ENCODE data around the gene LPP. TPM values are rescaled to one million over a fixed set of nuclear protein-coding genes. Genes with fewer than 3 reads are reported as not detected.

The LPP gene
- total RNA-seq, 1 experiment from 2014 or later = 54.0 TPM

- RAD21 ChIA-PET (ENCODE audit: low non-redundant PET in 1 of 2, low total read pairs in 2 of 2, uncharacterized antibody in 2 of 2, unreplicated experiment in 2 of 2) = no interaction called here
- H2AFZ ChIP-seq (ENCODE audit: low read depth, low read length, poor library complexity, severe bottlenecking) = no peak overlapping the region
- BruUV-seq (replicated peaks) = no TSS peak
- intact Hi-C loops (cut with micrococcal nuclease) = no loop called here
- no peak overlapping the region for H3K9ac ChIP-seq (ENCODE audit: low read length)
- no peaks in the 10 kb centered on the region for H3K9me3 ChIP-seq (ENCODE audit: control insufficient read depth in 1 of 2, insufficient read depth in 1 of 2, low read depth in 1 of 2, low read length in 2 of 2)
- H3K9me2 ChIP-seq (ENCODE audit: insufficient read depth) = no peaks in the 10 kb centered on the region
- no peaks in the 10 kb centered on the region for H4K20me1 ChIP-seq (ENCODE audit: insufficient read depth)
- TF ChIP-seq TCF7L2 (IDR thresholded peaks at IDR 0.05; ENCODE audit: borderline replicate concordance, extremely low read depth, insufficient read depth, insufficient read length) = no peak
- no peak for TF ChIP-seq SRF (IDR thresholded peaks at IDR 0.05; ENCODE audit: low read depth)
- TF ChIP-seq SIN3A (IDR thresholded peaks at IDR 0.05; ENCODE audit: low read depth) = no peak
- no peak for TF ChIP-seq EZH2phosphoT487 (IDR thresholded peaks at IDR 0.05; ENCODE audit: borderline replicate concordance)
- TF ChIP-seq, protein P1, sequence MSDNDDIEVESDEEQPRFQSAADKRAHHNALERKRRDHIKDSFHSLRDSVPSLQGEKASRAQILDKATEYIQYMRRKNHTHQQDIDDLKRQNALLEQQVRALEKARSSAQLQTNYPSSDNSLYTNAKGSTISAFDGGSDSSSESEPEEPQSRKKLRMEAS (IDR thresholded peaks at IDR 0.05) = no peak
- no peak for TF ChIP-seq YY1 (IDR thresholded peaks at IDR 0.05; ENCODE audit: extremely low read depth, insufficient replicate concordance, low read depth, low read length)
- no peak for TF ChIP-seq CEBPB (IDR thresholded peaks at IDR 0.05; ENCODE audit: low read depth)
- TF ChIP-seq RAD21 (IDR thresholded peaks at IDR 0.05; ENCODE audit: low read depth) = no peak
- no peak for TF ChIP-seq FOSL1 (IDR thresholded peaks at IDR 0.05; ENCODE audit: low read depth)
- no peak for TF ChIP-seq SP1 (IDR thresholded peaks at IDR 0.05; ENCODE audit: low read depth)
- no peak for TF ChIP-seq CTCF (IDR thresholded peaks at IDR 0.05 in 2 of 3, conservative IDR thresholded peaks at IDR 0.05 in 1 of 3; ENCODE audit: borderline replicate concordance in 1 of 3, insufficient read depth in 1 of 3, low read depth in 2 of 3, low read length in 2 of 3)
- TF ChIP-seq ATF3 (IDR thresholded peaks at IDR 0.05) = no peak
- no peak for TF ChIP-seq ZNF274 (IDR thresholded peaks at IDR 0.05; ENCODE audit: low read depth, low read length)
- TF ChIP-seq ELF1 (IDR thresholded peaks at IDR 0.05; ENCODE audit: borderline replicate concordance, low read depth) = no peak
- TF ChIP-seq, protein P2, sequence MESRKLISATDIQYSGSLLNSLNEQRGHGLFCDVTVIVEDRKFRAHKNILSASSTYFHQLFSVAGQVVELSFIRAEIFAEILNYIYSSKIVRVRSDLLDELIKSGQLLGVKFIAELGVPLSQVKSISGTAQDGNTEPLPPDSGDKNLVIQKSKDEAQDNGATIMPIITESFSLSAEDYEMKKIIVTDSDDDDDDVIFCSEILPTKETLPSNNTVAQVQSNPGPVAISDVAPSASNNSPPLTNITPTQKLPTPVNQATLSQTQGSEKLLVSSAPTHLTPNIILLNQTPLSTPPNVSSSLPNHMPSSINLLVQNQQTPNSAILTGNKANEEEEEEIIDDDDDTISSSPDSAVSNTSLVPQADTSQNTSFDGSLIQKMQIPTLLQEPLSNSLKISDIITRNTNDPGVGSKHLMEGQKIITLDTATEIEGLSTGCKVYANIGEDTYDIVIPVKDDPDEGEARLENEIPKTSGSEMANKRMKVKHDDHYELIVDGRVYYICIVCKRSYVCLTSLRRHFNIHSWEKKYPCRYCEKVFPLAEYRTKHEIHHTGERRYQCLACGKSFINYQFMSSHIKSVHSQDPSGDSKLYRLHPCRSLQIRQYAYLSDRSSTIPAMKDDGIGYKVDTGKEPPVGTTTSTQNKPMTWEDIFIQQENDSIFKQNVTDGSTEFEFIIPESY (IDR thresholded peaks at IDR 0.05; ENCODE audit: extremely low read depth, insufficient replicate concordance, low read length) = no peak
- TF ChIP-seq ZFX (IDR thresholded peaks at IDR 0.05) = no peak
- TF ChIP-seq JUND (IDR thresholded peaks at IDR 0.05) = no peak
- TF ChIP-seq REST (IDR thresholded peaks at IDR 0.05; ENCODE audit: low read depth) = no peak
- no peak for TF ChIP-seq EZH2 (IDR thresholded peaks at IDR 0.05)
- no peak overlapping the region for H3K27ac ChIP-seq (ENCODE audit: low read depth, low read length)
- H3K27me3 ChIP-seq (ENCODE audit: insufficient read depth, low read length) = no peaks in the 10 kb centered on the region
- CTCF ChIA-PET = no interaction called here
- DNase-seq (ENCODE audit: low read depth, low spot score) (no peak), ATAC-seq (no peak)
- no peaks in the 10 kb centered on the region for H3K4me1 ChIP-seq (ENCODE audit: control insufficient read depth in 1 of 2, insufficient read depth in 2 of 2, low read length in 2 of 2)
- H3K36me3 ChIP-seq (ENCODE audit: control insufficient read depth in 1 of 2, insufficient read depth in 2 of 2, low read length in 2 of 2) = no peaks in the 10 kb centered on the region
- POLR2A ChIA-PET = no interaction called here
- H3K4me3 ChIP-seq (replicated peaks in 1 of 2; ENCODE audit: low read depth in 1 of 2, low read length in 2 of 2) = no peak overlapping the region
- H3K79me2 ChIP-seq (ENCODE audit: insufficient read depth, low read length) = no peaks in the 10 kb centered on the region
- no peak overlapping the region for H3K4me2 ChIP-seq (ENCODE audit: low read length)
Observed at GRCh38 chr3:188759336-188760005, 605.5 kb downstream of the LPP start.
